GM19043 (cell line): ENCODE measurements around the gene SREBF2.

Source experiments
- ATAC-seq: cut with Tn5 transposase; IDR thresholded peaks from one replicate; pipeline ENCODE4 v1.9.1; 2021; ENCODE audit warnings: low read depth; ENCODE audit not compliant: unreplicated experiment

Gene SREBF2

GRCh38 chr22:41917903-41918791, 85.2 kb downstream of the SREBF2 start:
- no peak for ATAC-seq

- ATAC-seq: peak; percentile 31
Measured at GRCh38 chr22:41919357-41920224, 86.7 kb downstream of the SREBF2 start.

GRCh38 chr22:41920271-41920976, 87.5 kb downstream of the SREBF2 start:
- no peak for ATAC-seq

DNA sequence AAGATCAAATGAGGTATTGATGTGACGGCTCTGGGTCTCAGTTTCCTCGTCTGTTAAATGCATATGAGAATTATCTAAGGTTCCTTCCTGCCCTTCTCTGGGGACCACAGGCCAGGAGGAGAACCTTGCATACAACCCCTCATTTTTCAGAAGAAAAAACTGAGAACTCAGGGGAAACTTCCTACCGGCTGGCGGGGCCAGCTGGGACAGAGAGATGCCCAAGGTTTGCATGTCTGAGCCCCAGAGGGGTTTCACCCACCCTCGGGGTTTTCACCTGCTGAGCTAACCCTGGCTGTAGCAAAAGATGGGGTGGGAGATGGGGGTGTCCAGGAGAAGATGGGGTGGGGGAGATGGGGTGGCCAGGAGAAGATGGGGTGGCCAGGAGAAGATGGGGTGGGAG, 89.4 kb downstream of the SREBF2 start:
- no peak for ATAC-seq

DNA sequence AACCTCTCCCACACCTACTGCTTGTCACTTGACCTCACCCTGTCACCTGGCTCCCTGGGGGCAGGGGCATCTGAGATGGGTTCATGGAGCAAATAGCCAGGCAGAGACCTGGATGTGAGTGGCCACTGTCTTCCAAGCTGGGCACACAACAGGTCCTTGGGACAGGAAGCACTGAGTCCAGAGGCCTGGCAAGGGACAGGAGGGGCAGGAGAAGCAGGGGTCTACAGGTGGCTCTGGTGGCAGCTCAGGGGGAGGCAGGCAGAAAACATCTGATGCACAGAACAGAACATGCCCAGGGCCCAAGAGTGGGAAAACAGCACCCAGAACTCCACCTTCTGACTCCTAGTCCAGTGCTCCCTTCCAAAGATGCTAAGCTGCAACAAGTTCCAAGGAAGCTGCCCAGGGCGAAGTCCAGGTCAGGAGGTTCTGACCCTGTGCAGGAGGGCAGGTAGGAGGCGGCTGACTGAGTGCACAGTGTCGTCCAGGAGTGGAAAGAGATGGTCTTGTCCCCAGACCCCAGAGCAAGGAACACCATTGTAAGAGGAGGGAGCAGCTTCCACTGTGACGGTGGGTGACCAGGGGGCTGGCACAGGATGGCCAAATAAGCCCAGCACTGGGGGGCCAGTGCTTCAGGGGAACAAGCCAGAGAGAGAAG, 90.2 kb downstream of the SREBF2 start:
- no peak for ATAC-seq

- ATAC-seq: no peak
Measured at GRCh38 chr22:41923595-41924276, 90.8 kb downstream of the SREBF2 start.

DNA sequence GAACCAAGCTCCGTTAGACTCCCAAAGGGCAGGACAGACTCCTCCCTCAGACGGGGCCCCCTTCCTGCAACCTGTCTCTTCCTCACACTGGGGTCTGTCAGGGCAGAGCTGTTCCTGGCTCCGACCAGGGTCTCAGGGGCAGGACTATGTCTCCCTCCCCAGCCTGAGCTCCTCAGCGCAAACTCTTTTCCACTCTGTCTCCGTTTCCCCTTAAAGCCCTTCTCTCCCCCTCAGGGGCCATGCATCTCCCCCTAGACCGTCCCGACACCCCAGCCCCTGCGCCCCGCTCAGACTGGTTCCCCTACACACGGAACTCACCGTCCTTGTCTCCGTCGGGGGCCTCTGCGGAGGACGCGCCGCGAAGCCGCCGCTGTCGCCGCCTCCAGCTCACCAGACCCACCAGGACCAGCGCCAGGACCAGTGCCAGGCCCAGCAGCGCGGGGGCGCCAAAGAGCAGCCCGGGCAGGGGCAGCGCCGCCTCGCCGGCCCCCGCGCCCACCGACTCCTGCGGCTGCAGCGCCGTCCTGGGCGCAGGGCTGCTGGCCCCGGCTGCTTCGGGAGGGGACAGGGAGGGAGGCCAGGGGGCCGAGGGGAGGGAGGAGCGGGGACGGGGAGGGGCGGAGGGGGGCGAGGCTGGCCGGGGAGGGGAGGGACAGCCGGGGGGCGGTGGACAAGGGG, 93.0 kb downstream of the SREBF2 start:
- no peak for ATAC-seq

- ATAC-seq: no peak
Measured at GRCh38 chr22:41927813-41928212, 94.9 kb downstream of the SREBF2 start.

DNA sequence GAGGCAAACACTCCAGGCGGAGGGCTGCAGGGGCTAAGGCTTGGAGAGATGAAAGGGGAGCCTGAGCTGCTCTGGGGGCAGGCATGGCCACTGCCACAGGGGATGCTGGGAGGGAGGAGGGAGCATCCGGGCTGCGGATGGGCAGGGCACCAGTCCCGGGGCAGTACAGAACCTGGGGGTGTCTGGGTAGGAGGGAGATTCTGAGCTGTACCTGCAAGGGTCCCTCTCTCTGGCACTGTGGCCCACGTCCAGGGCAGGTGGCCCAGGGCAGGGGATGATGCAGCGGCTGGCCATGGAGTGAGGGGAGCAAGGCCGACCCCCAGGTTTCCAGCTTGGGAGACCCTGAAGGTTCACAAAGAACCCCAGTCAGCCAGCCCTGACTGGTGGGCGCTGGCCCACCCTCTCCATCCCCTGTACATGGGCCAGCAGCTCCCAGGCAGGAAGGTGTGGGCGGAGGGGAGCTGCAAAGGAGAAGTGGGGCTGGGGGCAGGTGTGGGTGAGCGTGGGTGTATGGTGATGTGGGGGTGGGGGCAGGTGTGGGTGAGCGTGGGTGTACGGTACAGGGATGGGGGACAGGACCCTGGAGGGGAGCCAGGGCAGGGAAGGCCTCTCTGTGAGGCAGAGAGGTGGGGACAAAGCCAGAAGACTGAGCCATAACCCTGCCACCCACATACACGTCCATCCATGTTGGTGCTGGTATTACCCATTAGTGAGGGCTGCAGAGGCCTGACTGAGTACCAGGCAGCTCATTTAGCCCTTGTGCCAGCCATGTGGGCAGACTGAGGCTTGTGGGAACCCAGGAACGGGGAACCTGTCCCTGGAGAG, 95.9 kb downstream of the SREBF2 start:
- ATAC-seq: no peak

DNA sequence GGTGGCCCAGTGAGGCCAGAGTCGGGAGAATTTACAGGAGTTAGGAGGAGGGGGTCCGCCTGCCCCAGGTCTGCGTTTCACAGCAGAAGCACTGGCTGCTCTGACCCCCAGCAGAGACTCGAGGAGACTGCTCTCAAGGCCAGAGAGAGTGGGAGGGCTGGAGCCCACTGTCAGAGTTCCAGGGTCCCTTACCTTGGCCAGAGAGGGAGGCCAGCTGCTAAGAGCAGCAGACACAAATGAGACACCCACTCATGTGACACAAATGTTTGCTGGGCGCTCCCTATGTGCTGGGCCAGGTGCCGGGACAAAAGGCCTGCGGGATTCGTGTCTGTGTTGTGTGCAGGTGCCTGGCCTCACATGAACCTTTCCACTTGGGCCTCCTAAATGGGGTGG, 96.5 kb downstream of the SREBF2 start:
- no peak for ATAC-seq

- no peak for ATAC-seq
Measured at GRCh38 chr22:41931701-41932269, 98.9 kb downstream of the SREBF2 start.

DNA sequence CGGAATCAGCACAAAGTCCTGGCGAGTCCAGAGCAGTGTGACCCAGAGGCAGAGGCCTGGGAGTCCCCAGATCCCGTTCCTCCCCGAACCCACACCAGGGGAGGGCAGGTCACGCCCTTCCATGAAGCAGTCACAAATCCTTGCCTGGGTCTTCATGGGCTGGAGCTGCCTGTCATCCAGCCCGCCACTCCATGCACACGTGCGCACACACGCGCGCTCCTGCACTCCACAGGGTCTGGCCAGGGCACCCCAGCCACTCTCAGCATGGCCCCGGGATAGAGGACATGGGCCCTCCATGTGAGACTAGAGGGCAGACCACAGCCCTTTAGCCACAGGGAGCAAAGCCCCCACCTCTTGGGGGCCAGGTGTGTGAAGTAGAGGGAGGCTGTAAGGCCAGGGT, 99.4 kb downstream of the SREBF2 start:
- no peak for ATAC-seq

GRCh38 chr22:41933411-41934177, 100.7 kb downstream of the SREBF2 start:
- no peak for ATAC-seq

DNA sequence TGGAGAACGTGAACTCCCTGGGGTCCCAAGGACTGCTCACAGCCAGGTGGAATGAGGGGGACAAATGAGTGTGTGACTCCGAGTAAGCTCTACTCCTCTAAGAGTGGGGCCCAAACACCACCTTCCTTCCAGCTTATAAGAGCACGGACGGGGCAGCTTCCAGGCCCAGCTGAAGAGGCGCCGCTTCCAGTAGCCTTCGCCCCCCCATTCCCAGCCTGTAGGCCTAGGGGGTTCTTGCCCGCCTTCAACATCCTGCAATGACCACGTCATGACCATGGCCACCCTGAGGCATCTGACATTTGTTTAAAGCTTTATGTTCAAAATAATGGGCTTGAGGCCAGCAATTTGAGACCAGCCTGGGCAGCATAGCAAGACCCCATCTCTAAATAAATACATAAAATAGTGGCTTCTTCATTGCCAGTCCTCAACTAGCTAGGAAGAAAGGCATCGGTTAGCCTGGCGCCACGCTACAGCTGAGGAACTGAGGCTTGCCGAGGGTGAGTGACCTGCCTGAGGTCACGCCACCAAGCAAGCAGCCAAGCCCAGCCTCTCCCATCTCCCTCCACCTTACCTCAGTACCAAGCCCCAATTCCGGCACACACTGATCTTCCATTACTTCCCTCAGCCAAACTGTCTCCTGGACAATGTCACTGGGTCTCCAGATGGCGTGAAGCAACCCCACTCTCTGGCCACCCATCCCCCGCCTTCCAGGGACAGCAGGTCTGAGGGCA, 101.5 kb downstream of the SREBF2 start:
- ATAC-seq: no peak

GRCh38 chr22:41935015-41935351, 102.1 kb downstream of the SREBF2 start:
- ATAC-seq: no peak

GRCh38 chr22:41935509-41935908, 102.6 kb downstream of the SREBF2 start:
- no peak for ATAC-seq

GRCh38 chr22:41936894-41937169, 103.9 kb downstream of the SREBF2 start:
- no peak for ATAC-seq
